Measurements from ENCODE around the gene SPINK9.

DNA sequence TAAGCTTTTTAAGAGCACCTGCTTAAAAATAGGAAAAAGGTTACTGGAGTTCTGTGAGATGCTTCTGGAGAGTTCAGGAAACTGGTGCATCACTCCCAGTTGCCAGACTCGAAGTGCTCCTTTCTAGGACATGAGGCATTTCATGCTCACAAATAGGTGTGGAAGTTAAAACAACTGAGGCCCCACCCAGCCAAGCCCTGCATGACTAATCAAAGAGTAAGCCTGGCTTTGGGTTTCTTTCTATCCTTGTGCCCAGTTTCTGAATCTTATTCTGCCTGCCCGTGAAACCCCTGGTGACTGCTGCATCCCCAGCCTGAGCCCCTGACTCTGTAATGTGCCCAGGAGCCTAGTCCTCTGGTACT is 7.7 kb downstream of the SPINK9 start:
- TF ChIP-seq, protein P1, sequence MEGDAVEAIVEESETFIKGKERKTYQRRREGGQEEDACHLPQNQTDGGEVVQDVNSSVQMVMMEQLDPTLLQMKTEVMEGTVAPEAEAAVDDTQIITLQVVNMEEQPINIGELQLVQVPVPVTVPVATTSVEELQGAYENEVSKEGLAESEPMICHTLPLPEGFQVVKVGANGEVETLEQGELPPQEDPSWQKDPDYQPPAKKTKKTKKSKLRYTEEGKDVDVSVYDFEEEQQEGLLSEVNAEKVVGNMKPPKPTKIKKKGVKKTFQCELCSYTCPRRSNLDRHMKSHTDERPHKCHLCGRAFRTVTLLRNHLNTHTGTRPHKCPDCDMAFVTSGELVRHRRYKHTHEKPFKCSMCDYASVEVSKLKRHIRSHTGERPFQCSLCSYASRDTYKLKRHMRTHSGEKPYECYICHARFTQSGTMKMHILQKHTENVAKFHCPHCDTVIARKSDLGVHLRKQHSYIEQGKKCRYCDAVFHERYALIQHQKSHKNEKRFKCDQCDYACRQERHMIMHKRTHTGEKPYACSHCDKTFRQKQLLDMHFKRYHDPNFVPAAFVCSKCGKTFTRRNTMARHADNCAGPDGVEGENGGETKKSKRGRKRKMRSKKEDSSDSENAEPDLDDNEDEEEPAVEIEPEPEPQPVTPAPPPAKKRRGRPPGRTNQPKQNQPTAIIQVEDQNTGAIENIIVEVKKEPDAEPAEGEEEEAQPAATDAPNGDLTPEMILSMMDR (IDR thresholded peaks at IDR 0.05) = no peak
- TF ChIP-seq ZFX (IDR thresholded peaks at IDR 0.05; ENCODE audit: borderline replicate concordance) = no peak
